Endodermal cell (in vitro differentiated cells): Measurements from ENCODE around the gene SLC22A1. TPM values are rescaled to one million over a fixed set of nuclear protein-coding genes. Genes with fewer than 3 reads are reported as not detected.

ENCODE experiments used
- DNase-seq: peaks from one replicate; pipeline ENCODE4 v3.0.0-alpha.2; 2017
- H3K27ac ChIP-seq: 2 replicates; pipeline ENCODE4 v1.5.1; 2013; ENCODE audit warnings: mild to moderate bottlenecking, low read depth, low read length, moderate library complexity
- H3K27me3 ChIP-seq: 2 replicates; pipeline ENCODE4 v1.6.1; 2013; ENCODE audit warnings: mild to moderate bottlenecking, low read length, moderate library complexity; ENCODE audit not compliant: insufficient read depth, control insufficient read depth, poor library complexity, severe bottlenecking
- H3K36me3 ChIP-seq: 2 replicates; pipeline ENCODE4 v1.7.0; 2013; ENCODE audit warnings: mild to moderate bottlenecking, low read length, moderate library complexity; ENCODE audit not compliant: control insufficient read depth, insufficient read depth
- H3K4me1 ChIP-seq: one replicate; pipeline ENCODE4 v1.7.0; 2013; ENCODE audit warnings: low read length; ENCODE audit not compliant: control insufficient read depth, insufficient read depth
- H3K4me3 ChIP-seq: 2 replicates; pipeline ENCODE4 v1.5.1; 2013; ENCODE audit warnings: mild to moderate bottlenecking, low read length, moderate library complexity
- H3K9ac ChIP-seq: 2 replicates; pipeline ENCODE4 v1.6.1; 2013; ENCODE audit warnings: mild to moderate bottlenecking, low read length, moderate library complexity; ENCODE audit not compliant: poor library complexity, severe bottlenecking; ENCODE audit errors: extremely low read depth
- H3K9me3 ChIP-seq: 2 replicates; pipeline ENCODE4 v1.6.1; 2013; ENCODE audit warnings: mild to moderate bottlenecking, low read length, moderate library complexity; ENCODE audit not compliant: control insufficient read depth
- H3K27ac Mint-ChIP-seq: 2 replicates; pipeline ENCODE4 v1.8.0; 2020; ENCODE audit warnings: mixed read lengths
- H3K27me3 Mint-ChIP-seq: 2 replicates; pipeline ENCODE4 v1.8.0; 2021; ENCODE audit warnings: mild to moderate bottlenecking, mixed read lengths; ENCODE audit not compliant: insufficient read depth
- H3K36me3 Mint-ChIP-seq: 2 replicates; pipeline ENCODE4 v1.8.0; 2020; ENCODE audit warnings: low read depth, mixed read lengths
- H3K4me1 Mint-ChIP-seq: 2 replicates; pipeline ENCODE4 v1.8.0; 2020; ENCODE audit warnings: mixed read lengths
- H3K4me3 Mint-ChIP-seq: 2 replicates; pipeline ENCODE4 v1.8.0; 2020; ENCODE audit warnings: mild to moderate bottlenecking, moderate library complexity, mixed read lengths
- H3K9me3 Mint-ChIP-seq: 2 replicates; pipeline ENCODE4 v1.8.0; 2020; ENCODE audit warnings: mild to moderate bottlenecking, mixed read lengths
- WGBS, 2 experiments: methylation state at CpG; one replicate each; pipeline versions ENCODE4 v1.1.5 to v1.1.7; 2013; ENCODE audit warnings: missing lambda C conversion rate in 2 of 2, mixed read lengths in 1 of 2; ENCODE audit not compliant: insufficient coverage in 1 of 2, insufficient read length in 1 of 2; 5-methylcytosine and 5-hydroxymethylcytosine counted together
- total RNA-seq, 2 donors: library from RNA; stranded (reverse); fragmentation: NEBNext Ultra II Directional in 1 of 2; extraction: Animal tissue kit (Norgen Biotek cat#: 25700) in 1 of 2; gene quantifications; 2 replicates in 1 of 2; 3 replicates in 1 of 2; pipeline ENCODE4 v1.2.1, GENCODE V29; 2021
- TF ChIP-seq, protein P1 (sequence below): fragments of 200-600 bp; sonication (generic); conservative IDR thresholded peaks from 2 replicates; pipeline ENCODE4 v1.5.0; 2021; ENCODE audit warnings: antibody characterized with exemption, mild to moderate bottlenecking

SLC22A1 gene
- total RNA-seq, 2 donors from 2014 or later = 1.0 TPM; not detected in 1

DNA sequence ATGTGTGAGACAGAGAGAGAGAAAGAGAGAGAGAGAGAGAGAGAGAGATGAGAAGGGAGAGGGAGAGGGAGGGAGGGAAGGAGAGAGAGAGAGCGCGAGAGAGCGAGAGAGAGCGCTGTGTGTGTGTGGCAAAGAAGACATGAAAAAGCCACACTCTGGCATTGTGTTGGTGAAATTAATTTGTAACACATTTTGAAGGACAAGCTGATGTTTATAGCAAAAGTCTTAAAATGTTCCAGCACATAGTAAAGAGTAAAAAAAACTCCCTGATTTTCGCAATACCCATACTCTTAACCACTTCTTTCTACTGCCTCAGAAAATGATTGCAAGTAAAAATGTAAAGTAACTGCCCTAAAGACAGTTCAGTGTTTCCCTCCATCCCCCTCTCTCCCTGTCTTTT lies 56.7 kb downstream of the SLC22A1 start:
- Histone ChIP-seq H3K9ac (no peak overlapping the region), H3K4me1 (peaks cover 6% of the 10 kb centered on the region), H3K36me3 (no peaks in the 10 kb centered on the region), H3K27me3 (no peaks in the 10 kb centered on the region), H3K9me3 (peaks cover 17% of the 10 kb centered on the region), H3K27ac (no peak overlapping the region), H3K4me3 (no peak overlapping the region)
- Mint-ChIP-seq H3K27me3 (peaks cover 4% of the 10 kb centered on the region), H3K9me3 (no peaks in the 10 kb centered on the region), H3K27ac (no peak overlapping the region), H3K4me3 (no peak overlapping the region), H3K4me1 (peaks cover 29% of the 10 kb centered on the region), H3K36me3 (no peaks in the 10 kb centered on the region)
- 92 to 100% methylated on average over 1 to 5 of the region's 5 CpGs for WGBS, 2 experiments
- TF ChIP-seq, protein P1, sequence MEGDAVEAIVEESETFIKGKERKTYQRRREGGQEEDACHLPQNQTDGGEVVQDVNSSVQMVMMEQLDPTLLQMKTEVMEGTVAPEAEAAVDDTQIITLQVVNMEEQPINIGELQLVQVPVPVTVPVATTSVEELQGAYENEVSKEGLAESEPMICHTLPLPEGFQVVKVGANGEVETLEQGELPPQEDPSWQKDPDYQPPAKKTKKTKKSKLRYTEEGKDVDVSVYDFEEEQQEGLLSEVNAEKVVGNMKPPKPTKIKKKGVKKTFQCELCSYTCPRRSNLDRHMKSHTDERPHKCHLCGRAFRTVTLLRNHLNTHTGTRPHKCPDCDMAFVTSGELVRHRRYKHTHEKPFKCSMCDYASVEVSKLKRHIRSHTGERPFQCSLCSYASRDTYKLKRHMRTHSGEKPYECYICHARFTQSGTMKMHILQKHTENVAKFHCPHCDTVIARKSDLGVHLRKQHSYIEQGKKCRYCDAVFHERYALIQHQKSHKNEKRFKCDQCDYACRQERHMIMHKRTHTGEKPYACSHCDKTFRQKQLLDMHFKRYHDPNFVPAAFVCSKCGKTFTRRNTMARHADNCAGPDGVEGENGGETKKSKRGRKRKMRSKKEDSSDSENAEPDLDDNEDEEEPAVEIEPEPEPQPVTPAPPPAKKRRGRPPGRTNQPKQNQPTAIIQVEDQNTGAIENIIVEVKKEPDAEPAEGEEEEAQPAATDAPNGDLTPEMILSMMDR = no peak
- DNase-seq = no peak

DNA sequence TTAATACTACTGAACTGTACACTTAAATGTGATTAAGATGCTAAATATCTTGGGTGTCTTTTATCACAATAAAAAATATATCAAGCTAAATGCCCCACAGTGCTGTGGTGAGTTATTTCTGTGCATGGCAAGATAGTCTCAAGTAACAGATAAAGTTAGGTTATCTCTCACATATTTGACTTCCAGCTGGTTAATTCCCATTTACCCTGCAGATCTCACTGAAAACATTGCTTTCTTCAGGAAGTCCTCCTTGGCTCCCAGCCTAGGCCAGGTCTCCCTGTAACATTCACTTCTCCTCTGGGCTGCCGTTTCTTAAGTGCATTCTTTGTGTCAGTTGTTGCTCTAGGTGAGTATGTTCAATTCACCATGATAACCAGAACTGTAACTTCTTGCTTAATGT lies 59.1 kb downstream of the SLC22A1 start:
- Histone ChIP-seq H3K4me3 (no peak overlapping the region), H3K9me3 (peaks cover 17% of the 10 kb centered on the region), H3K36me3 (no peaks in the 10 kb centered on the region), H3K27me3 (no peaks in the 10 kb centered on the region), H3K27ac (no peak overlapping the region), H3K4me1 (no peaks in the 10 kb centered on the region), H3K9ac (no peak overlapping the region)
- H3K4me3 Mint-ChIP-seq = no peak overlapping the region
- TF ChIP-seq, protein P1 = no peak
- H3K36me3 Mint-ChIP-seq = no peaks in the 10 kb centered on the region
- DNase-seq = no peak
- peaks cover under 1% of the 10 kb centered on the region for H3K9me3 Mint-ChIP-seq
- peaks cover 7% of the 10 kb centered on the region for H3K27me3 Mint-ChIP-seq
- H3K4me1 Mint-ChIP-seq = peaks cover 14% of the 10 kb centered on the region
- no peak overlapping the region for H3K27ac Mint-ChIP-seq
- WGBS, 2 experiments = 67% methylated on average over 1 of the region's 1 CpG; no CpG with 5 or more reads in 1 of the 2 experiments

DNA sequence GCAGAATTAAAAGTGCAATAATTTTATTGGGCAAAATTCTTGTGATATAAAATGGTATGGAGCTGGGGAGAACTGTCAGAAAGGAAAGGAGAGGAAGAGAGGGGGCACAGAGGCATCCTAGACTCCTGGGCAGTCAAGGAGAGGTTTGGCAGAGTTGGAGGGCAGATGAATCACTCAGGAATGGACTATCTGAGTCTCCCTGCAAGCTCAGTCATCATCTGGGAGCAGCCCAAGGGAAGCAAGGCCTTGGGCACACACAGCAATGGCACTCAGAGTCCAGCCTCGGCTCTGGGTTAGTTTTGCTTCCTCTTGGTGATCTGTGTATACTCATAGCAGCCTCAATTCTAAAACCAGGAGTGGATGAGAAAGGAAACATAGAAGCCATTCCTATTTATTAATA lies 67.2 kb downstream of the SLC22A1 start:
- Mint-ChIP-seq H3K27ac (no peak overlapping the region), H3K27me3 (peaks cover 3% of the 10 kb centered on the region)
- TF ChIP-seq, protein P1 = no peak

More for the DNA sequence above, 67.2 kb downstream of the SLC22A1 start:
- Mint-ChIP-seq H3K9me3 (peaks cover 24% of the 10 kb centered on the region), H3K4me1 (no peaks in the 10 kb centered on the region), H3K4me3 (no peak overlapping the region), H3K36me3 (peaks cover 3% of the 10 kb centered on the region)
- no peak for DNase-seq
- H3K36me3 ChIP-seq = no peaks in the 10 kb centered on the region
- no peak overlapping the region for H3K27ac ChIP-seq
- no peak overlapping the region for H3K4me3 ChIP-seq
- peaks cover 24% of the 10 kb centered on the region for H3K9me3 ChIP-seq
- H3K4me1 ChIP-seq = no peaks in the 10 kb centered on the region
- WGBS, 2 experiments = 95% methylated on average over 1 of the region's 1 CpG; no CpG with 5 or more reads in 1 of the 2 experiments
- H3K27me3 ChIP-seq = no peaks in the 10 kb centered on the region
- H3K9ac ChIP-seq = no peak overlapping the region
